ENCODE measurements around the gene DGKD.

The DGKD gene

GRCh38 chr2:233481368-233482142 lies 127.3 kb downstream of the DGKD start:
- no peak for FAIRE-seq

DNA sequence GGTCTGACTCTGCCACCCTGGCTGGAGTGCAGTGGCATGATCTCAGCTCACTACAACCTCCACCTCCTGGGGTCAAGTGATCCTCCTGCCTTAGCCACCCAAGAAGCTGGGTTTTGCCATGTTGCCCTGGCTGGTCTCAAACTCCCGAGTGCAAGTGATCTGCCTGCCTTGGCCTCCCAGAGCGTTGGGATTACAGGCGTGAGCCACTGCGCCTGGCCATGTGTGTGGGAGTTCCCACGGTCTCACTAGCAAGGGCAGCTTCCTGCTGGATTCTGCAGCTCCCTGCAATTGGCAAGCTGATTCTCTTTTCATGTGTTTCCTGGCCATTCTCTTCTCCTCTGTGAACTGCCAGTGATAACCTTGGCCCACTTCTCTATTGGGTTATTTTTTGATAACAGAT lies 128.3 kb downstream of the DGKD start:
- no peak for FAIRE-seq

GRCh38 chr2:233485726-233486125 lies 131.4 kb downstream of the DGKD start:
- FAIRE-seq: no peak

DNA sequence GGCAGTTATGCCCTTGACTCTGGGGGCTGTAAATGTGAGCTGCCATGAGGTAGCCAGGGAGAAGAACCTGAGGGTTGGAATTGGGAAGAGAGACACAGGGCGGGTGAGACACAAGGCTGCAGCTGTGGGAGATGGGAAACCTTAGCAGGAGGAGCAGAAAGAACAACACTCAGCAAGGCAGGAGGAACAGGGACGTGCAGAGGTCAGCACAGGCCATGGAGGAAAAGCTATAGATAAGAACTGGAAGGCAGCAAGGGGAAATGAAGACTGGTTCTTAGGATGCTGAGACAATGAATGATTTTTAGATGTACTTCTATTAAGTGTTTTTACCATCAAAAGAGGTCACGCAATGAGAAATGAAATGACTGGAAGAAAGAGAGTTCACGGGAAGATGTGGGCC lies 132.1 kb downstream of the DGKD start:
- FAIRE-seq: no peak

GRCh38 chr2:233486778-233487552 lies 132.7 kb downstream of the DGKD start:
- FAIRE-seq: no peak

DNA sequence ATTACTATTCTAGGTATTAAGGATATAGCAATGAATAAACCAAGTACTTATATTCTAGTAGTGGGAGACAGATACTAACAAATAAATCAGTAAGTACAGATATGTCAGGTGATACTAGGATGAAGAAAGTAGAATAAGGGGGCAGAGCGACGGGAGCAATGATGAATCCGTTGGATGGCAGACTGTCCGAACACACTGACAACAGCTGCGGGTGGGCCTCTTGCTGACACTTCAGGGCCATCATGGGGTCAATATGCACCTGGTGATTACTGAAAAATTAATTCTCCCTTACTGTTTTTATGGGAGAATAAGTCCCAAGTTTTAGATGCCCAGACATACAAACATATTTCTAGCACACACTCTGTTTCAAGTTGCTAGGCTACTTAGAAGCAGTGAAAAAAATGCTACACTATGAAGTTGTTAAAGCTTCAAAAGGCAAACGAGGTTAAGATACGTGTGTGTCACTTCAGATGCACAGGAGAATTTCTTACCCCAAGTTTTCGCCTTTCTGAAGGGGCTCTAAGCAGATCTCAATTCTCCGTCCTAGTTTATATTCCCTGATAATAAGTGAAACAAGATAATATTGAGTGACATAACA lies 133.6 kb downstream of the DGKD start:
- FAIRE-seq: no peak

- FAIRE-seq: no peak
Measured at GRCh38 chr2:233489143-233489542, 134.8 kb downstream of the DGKD start.

GRCh38 chr2:233489666-233490065 lies 135.4 kb downstream of the DGKD start:
- FAIRE-seq: no peak

GRCh38 chr2:233490831-233491230 lies 136.5 kb downstream of the DGKD start:
- FAIRE-seq: no peak

DNA sequence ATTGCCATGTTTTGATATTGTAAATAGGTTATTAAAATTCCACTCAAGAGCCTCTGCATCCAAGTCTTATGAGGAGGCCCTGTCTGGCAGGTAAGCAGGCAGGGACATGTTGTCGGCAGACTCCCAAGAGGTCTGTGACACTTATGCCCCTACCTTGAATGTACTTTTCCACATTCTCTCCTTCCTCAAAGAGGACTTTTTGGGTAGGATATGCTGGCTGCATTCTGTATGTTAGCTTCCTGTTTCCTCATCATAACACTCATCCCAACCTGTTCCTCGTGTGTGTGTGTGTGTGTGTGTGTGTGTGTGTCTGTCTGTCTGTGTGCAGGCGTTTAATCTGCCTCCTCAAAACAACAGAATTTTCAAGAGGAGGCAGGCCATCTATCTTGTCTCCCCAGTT lies 137.0 kb downstream of the DGKD start:
- FAIRE-seq: no peak

DNA sequence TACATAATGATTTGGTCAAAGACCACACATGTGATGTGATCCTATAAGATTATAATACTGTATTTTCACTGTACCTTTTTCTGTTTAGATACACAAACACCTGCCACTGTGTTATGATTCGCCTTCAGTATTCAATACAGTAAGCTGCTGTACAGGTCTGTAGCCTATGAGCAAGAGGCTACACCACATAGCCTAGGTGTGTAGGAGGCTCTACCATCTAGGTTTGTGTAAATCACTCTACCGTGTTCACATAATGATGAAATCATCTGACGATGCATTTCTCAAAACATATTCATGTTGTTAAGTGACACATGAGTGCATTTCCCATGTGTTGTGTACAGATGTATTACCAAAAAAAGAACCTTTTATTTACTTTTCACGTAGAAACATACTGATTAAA lies 137.8 kb downstream of the DGKD start:
- FAIRE-seq: no peak

DNA sequence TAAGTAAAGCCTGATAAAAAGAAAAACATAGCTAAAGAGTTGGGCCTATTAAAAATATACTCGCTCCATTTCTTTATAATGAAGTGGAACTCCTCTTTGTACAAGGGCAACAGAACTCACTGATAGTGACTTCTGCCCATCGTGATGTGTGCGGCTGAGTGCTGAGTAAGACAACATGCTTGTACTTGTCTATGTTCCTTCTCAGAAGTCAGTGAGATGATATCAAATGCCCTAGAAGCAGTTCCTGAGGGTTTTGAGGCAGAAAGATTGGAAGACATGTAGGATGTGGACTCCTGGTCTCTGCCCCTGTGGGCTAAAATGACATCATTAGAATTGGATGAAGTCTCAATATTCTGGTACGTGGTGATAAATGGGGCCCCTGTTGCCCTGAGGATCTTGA lies 138.5 kb downstream of the DGKD start:
- FAIRE-seq: no peak

- no peak for FAIRE-seq
Measured at GRCh38 chr2:233495503-233496496, 141.5 kb downstream of the DGKD start.

DNA sequence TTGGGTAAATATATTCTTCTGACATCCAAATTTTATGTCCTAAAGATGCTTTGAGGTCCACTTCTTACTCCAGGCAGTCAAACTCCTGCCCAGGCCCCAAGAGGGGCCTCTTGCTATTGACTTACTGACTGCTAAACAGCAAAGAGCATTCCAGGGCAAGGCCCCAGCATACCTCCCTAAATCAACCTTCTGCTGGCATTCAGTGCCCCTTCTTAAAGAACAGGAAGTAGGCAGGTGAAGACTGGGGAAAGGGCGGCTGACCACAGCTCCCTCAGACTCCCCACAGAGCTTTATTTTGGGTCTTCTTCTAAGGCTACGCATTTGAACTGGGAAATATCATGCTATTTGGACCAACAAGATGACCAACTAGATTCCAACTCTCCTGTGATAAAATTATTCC lies 143.4 kb downstream of the DGKD start:
- FAIRE-seq: no peak

- FAIRE-seq: no peak
Measured at GRCh38 chr2:233498126-233498525, 143.8 kb downstream of the DGKD start.

GRCh38 chr2:233499928-233500327 lies 145.6 kb downstream of the DGKD start:
- no peak for FAIRE-seq

- no peak for FAIRE-seq
Measured at GRCh38 chr2:233501198-233502076, 147.1 kb downstream of the DGKD start.

DNA sequence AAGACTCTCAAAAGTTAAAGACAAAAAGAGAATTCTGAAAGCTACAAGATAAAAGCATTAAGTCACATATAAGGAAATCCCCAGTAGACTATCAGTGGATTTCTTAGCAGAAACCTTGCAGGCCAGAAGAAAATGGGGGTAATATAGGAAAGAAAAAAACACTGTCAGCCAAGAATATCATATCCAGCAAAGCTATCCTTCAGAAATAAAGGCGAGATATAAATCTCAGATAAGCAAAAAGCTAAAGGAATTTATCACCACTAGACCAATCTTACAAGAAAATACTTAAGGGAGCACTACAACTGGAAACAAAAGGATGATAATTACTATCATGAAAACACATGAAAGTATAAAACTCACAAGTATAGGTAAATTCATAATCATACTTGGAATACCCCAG lies 149.2 kb downstream of the DGKD start:
- FAIRE-seq: no peak

DNA sequence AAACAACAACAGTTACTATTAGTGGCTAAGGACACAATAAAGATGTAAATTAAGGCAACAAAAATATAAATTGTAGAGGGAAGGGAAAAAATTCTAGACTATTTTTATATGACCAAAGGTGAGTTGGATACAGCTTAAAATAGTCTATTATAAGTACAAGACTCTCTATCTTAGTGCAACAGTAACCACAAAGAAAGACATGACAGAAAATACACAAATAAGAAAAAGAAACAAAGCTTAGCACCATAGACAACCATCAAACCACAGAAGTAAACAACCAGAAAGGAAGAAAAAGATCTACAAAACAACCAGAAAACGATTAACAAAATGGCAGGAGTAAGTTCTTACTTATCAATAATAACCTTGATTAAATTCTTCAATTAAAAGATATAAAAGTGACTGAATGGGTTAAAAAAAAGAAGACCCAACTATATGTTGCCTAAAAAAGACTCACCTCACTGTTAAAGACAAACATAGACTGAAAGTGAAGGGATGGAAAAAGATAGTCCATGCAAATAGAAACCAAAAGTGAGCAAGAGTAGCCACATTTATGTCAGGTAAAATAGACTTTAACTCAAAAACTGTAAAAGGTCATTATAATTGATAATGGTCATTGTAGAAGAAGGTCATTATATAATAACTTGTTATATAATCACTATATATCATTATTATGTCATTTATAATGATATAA lies 149.8 kb downstream of the DGKD start:
- FAIRE-seq: no peak

- FAIRE-seq: no peak
Measured at GRCh38 chr2:233513953-233514655, 159.8 kb downstream of the DGKD start.

Data from G401.6 (cell line).